Central memory CD4-positive, alpha-beta T cell (primary cell): ENCODE results near the gene ITPRIPL2.

Experiments used
- DNase-seq: peaks from one replicate; pipeline ENCODE4 v3.0.0; 2022
- total RNA-seq, 3 experiments: gene quantifications; one replicate each; lab custom pipeline; 2026; lab: John Stamatoyannopoulos, UW

Gene ITPRIPL2
- total RNA-seq, result 0.39 to 14.3 (median 0.71) reads per million in 3 experiments

GRCh38 chr16:19113577-19114358 lies at the start of gene ITPRIPL2:
Gene ITPRIPL2, plus strand, starts transcription at chr16:19113964. Its CDS starts 498 bp downstream, at chr16:19114462.
- no peak for DNase-seq

- DNase-seq, result no peak
These were observed 46.8 kb upstream of the ITPRIPL2 start for GRCh38 chr16:19066988-19067348.

GRCh38 chr16:19067349-19068236 lies 46.2 kb upstream of the ITPRIPL2 start, which contains the start of gene COQ7:
Gene COQ7, plus strand, starts transcription at chr16:19067614. Its CDS starts 51 bp downstream, at chr16:19067665.
- peak; percentile 99 for DNase-seq

- DNase-seq, result no peak
These were observed 45.4 kb upstream of the ITPRIPL2 start for GRCh38 chr16:19068237-19068815.

GRCh38 chr16:19071811-19072777 lies 41.7 kb upstream of the ITPRIPL2 start:
- DNase-seq, result peak; percentile 26

GRCh38 chr16:19073344-19073743 lies 40.4 kb upstream of the ITPRIPL2 start:
- no peak for DNase-seq

- DNase-seq, result no peak
These were observed 39.9 kb upstream of the ITPRIPL2 start for GRCh38 chr16:19073863-19074262.

- DNase-seq, result no peak
These were observed 38.3 kb upstream of the ITPRIPL2 start for GRCh38 chr16:19075511-19075910.

GRCh38 chr16:19077879-19078278 lies 35.9 kb upstream of the ITPRIPL2 start:
- no peak for DNase-seq

GRCh38 chr16:19083670-19084069 lies 30.1 kb upstream of the ITPRIPL2 start:
- DNase-seq, result no peak

- DNase-seq, result no peak
These were observed 29.6 kb upstream of the ITPRIPL2 start for GRCh38 chr16:19084139-19084538.

- DNase-seq, result no peak
These were observed 28.9 kb upstream of the ITPRIPL2 start for GRCh38 chr16:19084879-19085278.

GRCh38 chr16:19085679-19086200 lies 28.0 kb upstream of the ITPRIPL2 start:
- DNase-seq, result no peak

- DNase-seq, result peak; percentile 63
These were observed 27.2 kb upstream of the ITPRIPL2 start for GRCh38 chr16:19086322-19087199.

GRCh38 chr16:19088341-19088916 lies 25.3 kb upstream of the ITPRIPL2 start:
- no peak for DNase-seq

GRCh38 chr16:19089410-19089955 lies 24.3 kb upstream of the ITPRIPL2 start:
- no peak for DNase-seq

GRCh38 chr16:19090916-19091315 lies 22.8 kb upstream of the ITPRIPL2 start:
- no peak for DNase-seq

GRCh38 chr16:19092653-19093410 lies 20.9 kb upstream of the ITPRIPL2 start:
- no peak for DNase-seq
